ENCODE results near the gene BLOC1S3.

DNA sequence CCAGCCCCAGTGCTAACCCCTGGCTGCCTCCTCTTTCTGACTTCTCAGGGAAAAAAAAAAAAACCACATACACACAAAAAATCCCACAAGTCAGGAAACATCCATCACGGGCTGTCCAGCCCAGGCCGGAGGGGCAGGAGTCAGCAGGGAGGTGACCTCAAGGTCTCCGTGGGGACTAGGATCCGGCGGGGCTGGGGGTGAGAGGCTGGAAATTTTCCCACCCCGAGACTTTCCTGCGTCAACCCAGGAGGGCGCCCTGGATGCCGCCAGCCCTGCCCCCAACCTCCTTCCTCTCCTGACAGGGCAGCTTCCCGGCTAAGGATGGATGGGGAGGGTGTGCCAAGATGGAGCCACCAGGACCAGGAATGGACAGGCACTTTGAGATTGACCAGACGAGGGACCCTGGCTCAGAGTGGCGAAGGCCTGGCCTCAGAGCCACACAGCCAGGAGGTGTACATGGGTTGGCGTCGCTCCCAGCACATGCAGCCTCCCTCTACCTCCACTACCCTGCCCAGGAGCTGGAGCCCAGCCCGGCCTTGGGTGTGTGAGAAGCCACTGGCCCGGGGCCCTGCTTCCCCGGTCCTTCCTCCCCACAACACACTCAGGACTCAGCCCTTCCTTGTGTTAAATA lies 33.3 kb downstream of the BLOC1S3 start:
- TF ChIP-seq, protein P1, sequence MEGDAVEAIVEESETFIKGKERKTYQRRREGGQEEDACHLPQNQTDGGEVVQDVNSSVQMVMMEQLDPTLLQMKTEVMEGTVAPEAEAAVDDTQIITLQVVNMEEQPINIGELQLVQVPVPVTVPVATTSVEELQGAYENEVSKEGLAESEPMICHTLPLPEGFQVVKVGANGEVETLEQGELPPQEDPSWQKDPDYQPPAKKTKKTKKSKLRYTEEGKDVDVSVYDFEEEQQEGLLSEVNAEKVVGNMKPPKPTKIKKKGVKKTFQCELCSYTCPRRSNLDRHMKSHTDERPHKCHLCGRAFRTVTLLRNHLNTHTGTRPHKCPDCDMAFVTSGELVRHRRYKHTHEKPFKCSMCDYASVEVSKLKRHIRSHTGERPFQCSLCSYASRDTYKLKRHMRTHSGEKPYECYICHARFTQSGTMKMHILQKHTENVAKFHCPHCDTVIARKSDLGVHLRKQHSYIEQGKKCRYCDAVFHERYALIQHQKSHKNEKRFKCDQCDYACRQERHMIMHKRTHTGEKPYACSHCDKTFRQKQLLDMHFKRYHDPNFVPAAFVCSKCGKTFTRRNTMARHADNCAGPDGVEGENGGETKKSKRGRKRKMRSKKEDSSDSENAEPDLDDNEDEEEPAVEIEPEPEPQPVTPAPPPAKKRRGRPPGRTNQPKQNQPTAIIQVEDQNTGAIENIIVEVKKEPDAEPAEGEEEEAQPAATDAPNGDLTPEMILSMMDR (IDR thresholded peaks at IDR 0.05; ENCODE audit: insufficient read depth, low read length, poor library complexity, severe bottlenecking) = no peak
- no peak for TF ChIP-seq EZH2phosphoT487 (conservative IDR thresholded peaks at IDR 0.05; ENCODE audit: low read length)

Data from SU-DHL-6 (cell line).